ENCODE results near the gene ZNF527.
"Not testable (repeated sequence)": the region's sequence is repeated elsewhere in the genome, so short reads cannot be mapped to it uniquely, and the experiment has no call there.

Gene ZNF527

GRCh38 chr19:37370880-37371661, at the start of gene ZNF527:
Gene ZNF527 (plus strand): TSS chr19:37371099. CDS start chr19:37374199, 3,100 bp downstream.
- DNase-seq: peak; percentile 92

- DNase-seq: no peak
Measured at GRCh38 chr19:37329686-37330085, 41.2 kb upstream of the ZNF527 start.

GRCh38 chr19:37332839-37333238, 38.1 kb upstream of the ZNF527 start:
- DNase-seq: no peak

GRCh38 chr19:37333457-37333856, 37.4 kb upstream of the ZNF527 start:
- no peak for DNase-seq

GRCh38 chr19:37334179-37335071, 36.5 kb upstream of the ZNF527 start:
- peak; percentile 74 for DNase-seq

- DNase-seq: no peak
Measured at GRCh38 chr19:37342753-37343152, 28.1 kb upstream of the ZNF527 start.

GRCh38 chr19:37346091-37346490, 24.8 kb upstream of the ZNF527 start:
- no peak for DNase-seq

- DNase-seq: no peak
Measured at GRCh38 chr19:37348060-37348459, 22.8 kb upstream of the ZNF527 start.

- no peak for DNase-seq
Measured at GRCh38 chr19:37353968-37354367, 16.9 kb upstream of the ZNF527 start.

GRCh38 chr19:37355901-37356300, 15.0 kb upstream of the ZNF527 start:
- DNase-seq: no peak

- DNase-seq: no peak
Measured at GRCh38 chr19:37361994-37362393, 8.9 kb upstream of the ZNF527 start.

GRCh38 chr19:37362733-37363132, 8.2 kb upstream of the ZNF527 start:
- no peak for DNase-seq

- DNase-seq: not testable (repeated sequence)
Measured at GRCh38 chr19:37370386-37370879, 466 bp upstream of the ZNF527 start.

- DNase-seq: no peak
Measured at GRCh38 chr19:37389234-37389633, 18.3 kb downstream of the ZNF527 start.

- DNase-seq: not testable (repeated sequence)
Measured at GRCh38 chr19:37391399-37391798, 20.5 kb downstream of the ZNF527 start.

GRCh38 chr19:37401078-37401477, 30.2 kb downstream of the ZNF527 start:
- DNase-seq: no peak

- DNase-seq: no peak
Measured at GRCh38 chr19:37403403-37403802, 32.5 kb downstream of the ZNF527 start.

GRCh38 chr19:37406140-37406846, 35.4 kb downstream of the ZNF527 start:
- not testable (repeated sequence) for DNase-seq

GRCh38 chr19:37412700-37413099, 41.8 kb downstream of the ZNF527 start:
- no peak for DNase-seq

GRCh38 chr19:37413313-37414084, 42.6 kb downstream of the ZNF527 start:
- no peak for DNase-seq
